GM23338 (cell line): Measurements from ENCODE around the gene PDCD4. TPM values are rescaled to one million over a fixed set of nuclear protein-coding genes. Genes with fewer than 3 reads are reported as not detected.

Experiments
- ATAC-seq: fragments of 200-7000 bp; cut with Tn5 transposase; 3 replicates; pipeline ENCODE4 v1.9.1; 2020
- DNase-seq: peaks from one replicate; pipeline ENCODE4 v3.0.0-alpha.2; 2015; ENCODE audit warnings: low spot score
- H2AFZ ChIP-seq: fragments of 200-600 bp; sonication (generic); 2 replicates; pipeline ENCODE4 v1.8.0; 2016; ENCODE audit warnings: antibody characterized with exemption, mild to moderate bottlenecking, moderate library complexity
- H3F3A ChIP-seq: fragments of 200-600 bp; sonication (generic); replicated peaks from 2 replicates; pipeline ENCODE4 v1.8.0; 2017; ENCODE audit warnings: antibody characterized with exemption, mixed run types, low read depth
- H3K27ac ChIP-seq: fragments of 200-600 bp; sonication (generic); 2 replicates; pipeline ENCODE4 v1.6.1; 2016; ENCODE audit warnings: low read depth
- H3K27me3 ChIP-seq: fragments of 200-600 bp; sonication (generic); 2 replicates; pipeline ENCODE4 v1.8.0; 2016; ENCODE audit warnings: mild to moderate bottlenecking, mixed run types, moderate library complexity; ENCODE audit not compliant: insufficient read depth
- H3K36me3 ChIP-seq: fragments of 200-600 bp; sonication (generic); 2 replicates; pipeline ENCODE4 v1.8.0; 2016; ENCODE audit warnings: mild to moderate bottlenecking; ENCODE audit not compliant: insufficient read depth
- H3K4me1 ChIP-seq: fragments of 200-600 bp; sonication (generic); 2 replicates; pipeline ENCODE4 v1.8.0; 2016; ENCODE audit warnings: mild to moderate bottlenecking, moderate library complexity; ENCODE audit not compliant: insufficient read depth
- H3K4me2 ChIP-seq: fragments of 200-600 bp; sonication (generic); 2 replicates; pipeline ENCODE4 v1.7.1; 2017; ENCODE audit warnings: mixed run types
- H3K4me3 ChIP-seq: fragments of 200-600 bp; sonication (generic); 2 replicates; pipeline ENCODE4 v1.6.1; 2016; ENCODE audit warnings: mixed run types
- H3K79me2 ChIP-seq: fragments of 200-600 bp; sonication (generic); replicated peaks from 2 replicates; pipeline ENCODE4 v1.8.0; 2017; ENCODE audit warnings: mild to moderate bottlenecking; ENCODE audit not compliant: insufficient read depth
- H3K9me2 ChIP-seq: fragments of 200-600 bp; sonication (generic); 2 replicates; pipeline ENCODE4 v1.8.0; 2017; ENCODE audit not compliant: insufficient read depth
- H4K20me1 ChIP-seq: fragments of 200-600 bp; sonication (generic); replicated peaks from 2 replicates; pipeline ENCODE4 v1.8.0; 2017; ENCODE audit warnings: mild to moderate bottlenecking; ENCODE audit not compliant: insufficient read depth
- H3K27ac Mint-ChIP-seq: 2 replicates; pipeline ENCODE4 v1.8.0; 2020; ENCODE audit warnings: inconsistent platforms, mild to moderate bottlenecking, moderate library complexity, mixed read lengths
- H3K27me3 Mint-ChIP-seq: 3 replicates; pipeline ENCODE4 v1.8.0; 2022; ENCODE audit warnings: low read depth, mild to moderate bottlenecking, moderate library complexity, mixed read lengths, inconsistent platforms; ENCODE audit not compliant: insufficient read depth, poor library complexity
- H3K36me3 Mint-ChIP-seq: 3 replicates; pipeline ENCODE4 v1.8.0; 2021; ENCODE audit warnings: low read depth, mild to moderate bottlenecking, inconsistent platforms, moderate library complexity, mixed read lengths
- H3K4me1 Mint-ChIP-seq: 3 replicates; pipeline ENCODE4 v1.8.0; 2020; ENCODE audit warnings: mild to moderate bottlenecking, inconsistent platforms, mixed read lengths
- H3K4me3 Mint-ChIP-seq: 3 replicates; pipeline ENCODE4 v1.8.0; 2021; ENCODE audit warnings: moderate library complexity, mild to moderate bottlenecking, inconsistent platforms, mixed read lengths
- H3K9me3 Mint-ChIP-seq: 3 replicates; pipeline ENCODE4 v1.8.0; 2020; ENCODE audit warnings: moderate library complexity, mild to moderate bottlenecking, inconsistent platforms, mixed read lengths
- CREB1 ChIP-seq: fragments of 250-450 bp; sonication (Bioruptor Pico); IDR thresholded peaks from 2 replicates; pipeline ENCODE4 v1.5.0; 2020; ENCODE audit warnings: low read depth, mild to moderate bottlenecking, moderate library complexity
- EZH2 ChIP-seq: fragments of 200-600 bp; sonication (generic); IDR thresholded peaks from one replicate; pipeline ENCODE4 v1.8.0; 2017; ENCODE audit warnings: antibody characterized with exemption, mild to moderate bottlenecking, low read depth; ENCODE audit not compliant: unreplicated experiment
- EZH2phosphoT487 ChIP-seq: fragments of 200-600 bp; sonication (generic); IDR thresholded peaks from one replicate; pipeline ENCODE4 v1.8.1; 2018; ENCODE audit warnings: antibody characterized with exemption; ENCODE audit not compliant: unreplicated experiment
- JUNB ChIP-seq: IDR thresholded peaks from one replicate; pipeline ENCODE4 v1.6.1; 2016; ENCODE audit warnings: antibody characterized with exemption; ENCODE audit not compliant: unreplicated experiment
- NANOG ChIP-seq: IDR thresholded peaks from 2 replicates; pipeline ENCODE4 v1.6.1; 2016; ENCODE audit warnings: antibody characterized with exemption, borderline replicate concordance
- POLR2AphosphoS5 ChIP-seq: IDR thresholded peaks from 2 replicates; pipeline ENCODE4 v1.6.1; 2016; ENCODE audit warnings: antibody characterized with exemption, low read depth
- REST ChIP-seq: IDR thresholded peaks from one replicate; pipeline ENCODE4 v1.6.1; 2018; ENCODE audit warnings: antibody characterized with exemption; ENCODE audit not compliant: unreplicated experiment
- STAT1 ChIP-seq: IDR thresholded peaks from one replicate; pipeline ENCODE4 v1.6.1; 2016; ENCODE audit warnings: antibody characterized with exemption; ENCODE audit not compliant: unreplicated experiment
- ZNF114 ChIP-seq: fragments of 250-450 bp; sonication (Bioruptor Pico); IDR thresholded peaks from 2 replicates; pipeline ENCODE4 v1.5.0; 2020; ENCODE audit warnings: mild to moderate bottlenecking, moderate library complexity
- ZNF331 ChIP-seq: fragments of 250-450 bp; sonication (Bioruptor Pico); IDR thresholded peaks from 2 replicates; pipeline ENCODE4 v1.5.0; 2020; ENCODE audit warnings: low read depth, mild to moderate bottlenecking, moderate library complexity
- ZNF462 ChIP-seq: fragments of 250-450 bp; sonication (Bioruptor Pico); IDR thresholded peaks from 2 replicates; pipeline ENCODE4 v1.5.0; 2020; ENCODE audit warnings: mild to moderate bottlenecking, moderate library complexity
- polyA plus RNA-seq: library from polyadenylated mRNA; unstranded; fragments of >200 nt; fragmentation: Nextera tagmentation; extraction: Ambion mirVana; gene quantifications from 2 replicates; pipeline ENCODE4 v1.2.1, GENCODE V29; 2016
- total RNA-seq: library from RNA; depleted of rRNA; stranded (reverse); fragments of >200 nt; shearing (Covaris generic); gene quantifications from 2 replicates; pipeline ENCODE4 v1.2.3, GENCODE V29; 2014
- TF ChIP-seq, protein P1 (sequence below): IDR thresholded peaks from 2 replicates; pipeline ENCODE4 v1.6.1; 2016; ENCODE audit warnings: antibody characterized with exemption
- TF ChIP-seq, protein P2 (sequence below), 2 experiments: fragments of 200-600 bp in 1 of 2; sonication (generic) in 1 of 2; conservative IDR thresholded peaks; 2 replicates each; pipeline versions ENCODE4 v1.5.1 to v1.6.1; 2016 to 2017; ENCODE audit warnings: antibody characterized with exemption in 2 of 2, low read depth in 2 of 2, mild to moderate bottlenecking in 2 of 2, moderate library complexity in 1 of 2

Gene PDCD4
- total and polyA plus RNA-seq, 2 experiments from 2014 or later: 10.1 to 18.0 TPM

DNA sequence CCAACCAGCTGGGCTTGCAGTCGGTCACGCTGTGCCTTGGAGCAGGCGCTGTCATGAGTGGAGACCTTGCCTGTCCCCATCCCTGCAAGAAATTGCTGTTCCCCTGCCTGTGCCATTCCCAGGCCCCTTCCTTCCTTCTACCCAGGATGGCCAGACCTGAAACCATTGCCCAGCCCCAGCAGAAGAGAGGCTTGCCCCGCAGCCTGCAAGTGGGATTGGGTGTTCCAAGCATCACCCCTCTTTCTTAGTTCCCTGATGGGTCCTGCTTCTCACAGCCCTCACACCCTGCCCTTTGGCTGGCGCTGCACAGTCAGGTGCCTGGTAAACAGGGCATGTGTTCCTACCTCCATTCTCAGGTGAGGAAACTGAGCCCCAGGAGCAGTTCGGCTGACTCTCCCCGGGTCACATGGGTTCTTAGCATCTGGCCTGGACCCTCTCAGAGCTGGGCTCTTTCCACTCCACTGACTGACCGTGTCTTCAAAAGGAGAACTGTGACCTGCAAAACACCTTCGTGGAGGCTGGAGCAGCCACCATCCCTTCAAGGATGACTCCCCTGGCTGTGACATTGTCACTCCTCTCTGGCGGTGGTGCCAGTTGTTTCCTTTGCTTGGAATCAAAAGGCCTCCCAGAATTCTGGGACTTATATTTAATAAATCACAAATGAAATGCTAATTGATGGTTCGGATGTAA lies 41.9 kb upstream of the PDCD4 start:
- H3K27me3 Mint-ChIP-seq: peaks cover 11% of the 10 kb centered on the region
- peaks cover 11% of the 10 kb centered on the region for H3K4me1 Mint-ChIP-seq
- TF ChIP-seq EZH2phosphoT487 (no peak), CREB1 (no peak), EZH2 (no peak), JUNB (no peak), ZNF331 (CRISPR knock-in tag) (no peak), ZNF462 (CRISPR knock-in tag) (no peak), ZNF114 (CRISPR knock-in tag) (no peak), NANOG (no peak), POLR2AphosphoS5 (no peak), STAT1 (no peak), REST (no peak)
- TF ChIP-seq, protein P1, sequence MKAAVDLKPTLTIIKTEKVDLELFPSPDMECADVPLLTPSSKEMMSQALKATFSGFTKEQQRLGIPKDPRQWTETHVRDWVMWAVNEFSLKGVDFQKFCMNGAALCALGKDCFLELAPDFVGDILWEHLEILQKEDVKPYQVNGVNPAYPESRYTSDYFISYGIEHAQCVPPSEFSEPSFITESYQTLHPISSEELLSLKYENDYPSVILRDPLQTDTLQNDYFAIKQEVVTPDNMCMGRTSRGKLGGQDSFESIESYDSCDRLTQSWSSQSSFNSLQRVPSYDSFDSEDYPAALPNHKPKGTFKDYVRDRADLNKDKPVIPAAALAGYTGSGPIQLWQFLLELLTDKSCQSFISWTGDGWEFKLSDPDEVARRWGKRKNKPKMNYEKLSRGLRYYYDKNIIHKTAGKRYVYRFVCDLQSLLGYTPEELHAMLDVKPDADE: no peak
- TF ChIP-seq, protein P2, sequence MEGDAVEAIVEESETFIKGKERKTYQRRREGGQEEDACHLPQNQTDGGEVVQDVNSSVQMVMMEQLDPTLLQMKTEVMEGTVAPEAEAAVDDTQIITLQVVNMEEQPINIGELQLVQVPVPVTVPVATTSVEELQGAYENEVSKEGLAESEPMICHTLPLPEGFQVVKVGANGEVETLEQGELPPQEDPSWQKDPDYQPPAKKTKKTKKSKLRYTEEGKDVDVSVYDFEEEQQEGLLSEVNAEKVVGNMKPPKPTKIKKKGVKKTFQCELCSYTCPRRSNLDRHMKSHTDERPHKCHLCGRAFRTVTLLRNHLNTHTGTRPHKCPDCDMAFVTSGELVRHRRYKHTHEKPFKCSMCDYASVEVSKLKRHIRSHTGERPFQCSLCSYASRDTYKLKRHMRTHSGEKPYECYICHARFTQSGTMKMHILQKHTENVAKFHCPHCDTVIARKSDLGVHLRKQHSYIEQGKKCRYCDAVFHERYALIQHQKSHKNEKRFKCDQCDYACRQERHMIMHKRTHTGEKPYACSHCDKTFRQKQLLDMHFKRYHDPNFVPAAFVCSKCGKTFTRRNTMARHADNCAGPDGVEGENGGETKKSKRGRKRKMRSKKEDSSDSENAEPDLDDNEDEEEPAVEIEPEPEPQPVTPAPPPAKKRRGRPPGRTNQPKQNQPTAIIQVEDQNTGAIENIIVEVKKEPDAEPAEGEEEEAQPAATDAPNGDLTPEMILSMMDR (conservative IDR thresholded peaks at IDR 0.05; ENCODE audit: low read depth in 2 of 2): no peak
- Histone ChIP-seq H3K4me2 (no peak overlapping the region), H3K79me2 (no peaks in the 10 kb centered on the region), H2AFZ (no peak overlapping the region), H3K27ac (no peak overlapping the region), H4K20me1 (no peaks in the 10 kb centered on the region), H3K9me2 (no peaks in the 10 kb centered on the region), H3K36me3 (no peaks in the 10 kb centered on the region), H3K4me1 (0 out of 2 replicates have a peak, but pooled peaks cover 5% of the 10 kb centered on the region), H3K4me3 (no peak overlapping the region), H3F3A (no peaks in the 10 kb centered on the region), H3K27me3 (no peaks in the 10 kb centered on the region)
- ATAC-seq: no peak
- no peak for DNase-seq
- no peaks in the 10 kb centered on the region for H3K9me3 Mint-ChIP-seq
- no peak overlapping the region for H3K4me3 Mint-ChIP-seq
- H3K36me3 Mint-ChIP-seq: no peaks in the 10 kb centered on the region
- no peak overlapping the region for H3K27ac Mint-ChIP-seq
